ENCODE data around the gene PLAU. TPM values are rescaled to one million over a fixed set of nuclear protein-coding genes. Genes with fewer than 3 reads are reported as not detected.

Gene PLAU
- total RNA-seq, 4 donors from 2014 or later: 0.83 to 5.0 (median 2.3) TPM

DNA sequence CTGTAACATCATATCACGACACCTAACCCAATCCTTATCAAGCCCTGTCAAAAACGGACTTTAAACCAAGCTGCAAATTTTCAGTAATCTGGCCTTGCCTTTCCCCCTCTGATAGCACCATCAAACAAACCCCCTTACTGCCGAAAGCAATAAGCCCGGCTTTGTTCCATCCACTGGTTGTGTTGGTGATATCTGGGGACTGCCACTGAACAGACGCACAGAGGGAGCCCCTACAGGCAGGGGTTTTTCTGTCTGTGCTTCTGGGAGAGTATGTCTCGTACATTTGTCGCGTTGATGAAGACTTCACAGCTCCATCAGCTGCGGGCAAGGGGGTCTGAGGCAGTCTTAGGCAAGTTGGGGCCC, 550 bp upstream of the PLAU start:
- no peaks in the 10 kb centered on the region for H3K36me3 ChIP-seq
- intact Hi-C loops (cut with DNase I; ENCODE audit: low total_unique reads) (no loop called here), in situ Hi-C loops (cut with MboI; ENCODE audit: low sequenced_read_pairs in 4 of 4) (no loop called here)
- peaks cover 36 to 56% of the 10 kb centered on the region in 2 donors for H3K4me1 ChIP-seq
- DNase-seq (no peak), ATAC-seq (no peak)
- TF ChIP-seq, protein P1, sequence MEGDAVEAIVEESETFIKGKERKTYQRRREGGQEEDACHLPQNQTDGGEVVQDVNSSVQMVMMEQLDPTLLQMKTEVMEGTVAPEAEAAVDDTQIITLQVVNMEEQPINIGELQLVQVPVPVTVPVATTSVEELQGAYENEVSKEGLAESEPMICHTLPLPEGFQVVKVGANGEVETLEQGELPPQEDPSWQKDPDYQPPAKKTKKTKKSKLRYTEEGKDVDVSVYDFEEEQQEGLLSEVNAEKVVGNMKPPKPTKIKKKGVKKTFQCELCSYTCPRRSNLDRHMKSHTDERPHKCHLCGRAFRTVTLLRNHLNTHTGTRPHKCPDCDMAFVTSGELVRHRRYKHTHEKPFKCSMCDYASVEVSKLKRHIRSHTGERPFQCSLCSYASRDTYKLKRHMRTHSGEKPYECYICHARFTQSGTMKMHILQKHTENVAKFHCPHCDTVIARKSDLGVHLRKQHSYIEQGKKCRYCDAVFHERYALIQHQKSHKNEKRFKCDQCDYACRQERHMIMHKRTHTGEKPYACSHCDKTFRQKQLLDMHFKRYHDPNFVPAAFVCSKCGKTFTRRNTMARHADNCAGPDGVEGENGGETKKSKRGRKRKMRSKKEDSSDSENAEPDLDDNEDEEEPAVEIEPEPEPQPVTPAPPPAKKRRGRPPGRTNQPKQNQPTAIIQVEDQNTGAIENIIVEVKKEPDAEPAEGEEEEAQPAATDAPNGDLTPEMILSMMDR (IDR thresholded peaks at IDR 0.05 in 4 of 5, conservative IDR thresholded peaks at IDR 0.05 in 1 of 5): no peak
- no peak for TF ChIP-seq POLR2A (IDR thresholded peaks at IDR 0.05)
- peak overlapping the region; percentile 70 to 80 (median 78) for H3K27ac ChIP-seq
- H3K27me3 ChIP-seq: peaks cover 0 to 7% (median 0%) of the 10 kb centered on the region in 3 donors
- no peaks in the 10 kb centered on the region for H3K9me3 ChIP-seq
- H3K4me3 ChIP-seq: peak overlapping the region; percentile 59 to 82 (median 73)

DNA sequence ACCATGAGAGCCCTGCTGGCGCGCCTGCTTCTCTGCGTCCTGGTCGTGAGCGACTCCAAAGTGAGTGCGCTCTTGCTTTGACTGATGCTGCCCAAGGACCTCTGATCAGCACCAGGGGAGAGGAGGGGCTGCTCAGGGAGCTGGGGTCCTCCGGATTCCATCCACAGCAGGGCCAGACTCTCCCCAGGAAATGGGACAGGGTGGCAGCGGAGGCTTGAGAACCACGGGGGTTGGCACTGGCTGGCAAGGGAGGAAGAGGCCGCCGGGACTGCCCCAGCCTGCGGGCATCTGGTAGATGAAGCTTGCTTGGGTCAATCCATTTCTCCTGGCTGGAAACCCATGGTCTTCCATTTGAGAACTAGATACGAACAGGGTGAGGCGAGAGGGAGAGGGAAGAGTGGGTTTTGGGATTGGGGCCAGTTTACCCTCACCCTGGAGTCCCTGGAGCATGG, 647 bp downstream of the PLAU start:
- TF ChIP-seq, protein P1 (IDR thresholded peaks at IDR 0.05 in 4 of 5, conservative IDR thresholded peaks at IDR 0.05 in 1 of 5): no peak
- TF ChIP-seq POLR2A (IDR thresholded peaks at IDR 0.05): no peak
- Histone ChIP-seq H3K4me1 (peaks cover 30 to 56% of the 10 kb centered on the region in 2 donors), H3K27me3 (peaks cover 0 to 7% (median 0%) of the 10 kb centered on the region in 3 donors), H3K36me3 (no peaks in the 10 kb centered on the region), H3K9me3 (no peaks in the 10 kb centered on the region), H3K4me3 (peak overlapping the region; percentile 59 to 82 (median 73)), H3K27ac (peak overlapping the region; percentile 70 to 80 (median 78))
- DNase-seq (no peak), ATAC-seq (no peak)
- in situ Hi-C loops (cut with MboI; ENCODE audit: low sequenced_read_pairs in 4 of 4) (no loop called here), intact Hi-C loops (cut with DNase I; ENCODE audit: low total_unique reads) (no loop called here)

DNA sequence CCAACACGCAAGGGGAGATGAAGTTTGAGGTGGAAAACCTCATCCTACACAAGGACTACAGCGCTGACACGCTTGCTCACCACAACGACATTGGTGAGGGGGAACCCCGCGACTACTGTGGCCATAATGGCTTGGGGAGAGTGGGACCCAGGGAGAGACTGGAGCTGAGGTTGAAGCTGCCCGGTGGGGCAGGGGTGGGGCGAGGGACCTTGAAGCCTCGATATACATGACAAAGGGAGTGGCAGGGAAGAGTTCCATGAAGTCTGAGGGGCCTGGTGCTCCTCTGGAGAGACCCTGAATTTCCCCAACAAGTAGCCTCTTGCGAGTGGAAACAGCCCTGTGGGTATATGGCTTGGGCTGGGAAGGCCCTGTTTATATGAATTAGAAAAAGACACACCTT, 3.1 kb downstream of the PLAU start:
- peaks cover 0 to 3% (median 0%) of the 10 kb centered on the region in 3 donors for H3K9me3 ChIP-seq
- intact Hi-C loops (cut with DNase I; ENCODE audit: low total_unique reads): no loop called here
- no peaks in the 10 kb centered on the region for H3K36me3 ChIP-seq
- no peak for TF ChIP-seq POLR2A (IDR thresholded peaks at IDR 0.05)
- TF ChIP-seq, protein P1 (IDR thresholded peaks at IDR 0.05 in 4 of 5, conservative IDR thresholded peaks at IDR 0.05 in 1 of 5): no peak
- peaks cover 0 to 7% (median 0%) of the 10 kb centered on the region in 3 donors for H3K27me3 ChIP-seq
- no peak overlapping the region for H3K4me3 ChIP-seq
- H3K4me1 ChIP-seq: peaks cover 22 to 39% of the 10 kb centered on the region in 2 donors
- peak overlapping the region; percentile 15 to 80 (median 74) for H3K27ac ChIP-seq
- in situ Hi-C loops (cut with MboI; ENCODE audit: low sequenced_read_pairs in 4 of 4): no loop called here
- DNase-seq: no peak
- no peak for ATAC-seq

DNA sequence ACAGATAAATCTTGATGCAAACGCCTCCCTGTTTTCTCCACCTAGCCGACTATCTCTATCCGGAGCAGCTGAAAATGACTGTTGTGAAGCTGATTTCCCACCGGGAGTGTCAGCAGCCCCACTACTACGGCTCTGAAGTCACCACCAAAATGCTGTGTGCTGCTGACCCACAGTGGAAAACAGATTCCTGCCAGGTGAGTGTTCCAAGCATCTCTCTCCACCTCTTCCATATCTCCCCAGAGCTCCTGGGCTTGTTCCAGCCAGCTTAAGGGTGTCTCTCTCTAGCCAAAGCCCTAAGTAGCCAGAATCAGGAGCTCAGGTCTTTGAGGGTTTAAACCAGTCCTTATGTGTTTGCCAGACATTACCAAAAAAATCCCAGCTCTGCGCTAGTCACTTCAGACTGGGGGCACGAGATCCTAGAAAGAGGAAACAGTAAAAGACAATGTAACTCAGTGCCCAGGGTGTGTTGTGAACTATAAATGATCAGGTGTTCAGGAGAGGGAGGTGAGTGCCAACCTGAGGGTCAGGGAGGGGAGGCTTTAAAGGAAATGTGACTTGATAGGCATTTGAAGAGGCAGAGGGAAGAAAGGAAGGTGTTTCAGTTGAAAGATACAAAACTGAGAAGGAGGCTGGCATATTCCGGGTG, 4.4 kb downstream of the PLAU start:
- H3K36me3 ChIP-seq: no peaks in the 10 kb centered on the region
- TF ChIP-seq POLR2A (IDR thresholded peaks at IDR 0.05): no peak
- TF ChIP-seq, protein P1 (IDR thresholded peaks at IDR 0.05 in 4 of 5, conservative IDR thresholded peaks at IDR 0.05 in 1 of 5): no peak
- H3K27ac ChIP-seq: peak overlapping the region; percentile 51 to 80 (median 74)
- H3K9me3 ChIP-seq: peaks cover 0 to 3% (median 0%) of the 10 kb centered on the region in 3 donors
- H3K4me1 ChIP-seq: peaks cover 16 to 31% of the 10 kb centered on the region in 2 donors
- DNase-seq (no peak), ATAC-seq (no peak)
- intact Hi-C loops (cut with DNase I; ENCODE audit: low total_unique reads) (no loop called here), in situ Hi-C loops (cut with MboI; ENCODE audit: low sequenced_read_pairs in 4 of 4) (no loop called here)
- peaks cover 0 to 7% (median 0%) of the 10 kb centered on the region in 3 donors for H3K27me3 ChIP-seq
- H3K4me3 ChIP-seq: no peak overlapping the region

Measured in gastrocnemius medialis (tissue), 4 donors.